K562 (cell line): ENCODE results near the gene VPS35L.

ENCODE experiments used
- FOXK1 ChIP-seq: sonication (generic); formaldehyde crosslinking; IDR thresholded peaks from 2 replicates; pipeline ENCODE4 v1.8.0; 2022; ENCODE audit warnings: missing genetic modification reagents, mild to moderate bottlenecking, borderline replicate concordance
- ZFX ChIP-seq: sonication (generic); formaldehyde crosslinking; IDR thresholded peaks from 2 replicates; pipeline ENCODE4 v1.8.0; 2022; ENCODE audit warnings: mild to moderate bottlenecking, missing genetic modification reagents, moderate library complexity
- TF ChIP-seq, protein P1 (sequence below): sonication (generic); formaldehyde crosslinking; IDR thresholded peaks from 2 replicates; pipeline ENCODE4 v1.8.1; 2023; ENCODE audit warnings: mild to moderate bottlenecking, missing genetic modification reagents
- TF ChIP-seq, protein P2 (sequence below): fragments of 450-650 bp; IDR thresholded peaks from 2 replicates; pipeline ENCODE4 v1.6.1; 2017; ENCODE audit warnings: antibody characterized with exemption, mild to moderate bottlenecking

DNA sequence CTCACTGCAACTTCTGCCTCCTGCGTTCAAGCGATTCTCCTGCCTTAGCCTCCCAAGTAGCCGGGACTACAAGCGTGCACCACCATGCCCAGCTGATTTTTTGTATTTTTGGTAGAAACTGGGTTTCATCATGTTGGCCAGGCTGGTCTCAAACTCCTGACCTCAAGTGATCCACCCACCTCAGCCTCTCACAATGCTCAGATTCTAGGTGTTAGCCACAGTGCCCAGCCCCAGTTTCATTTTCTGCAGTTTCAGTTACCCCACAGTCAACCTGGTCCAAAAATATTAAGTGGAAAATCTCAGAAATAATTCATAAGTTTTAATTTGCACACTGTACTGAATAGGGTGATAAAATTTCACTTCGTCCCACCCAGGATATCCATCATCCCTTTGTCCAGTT, 133.8 kb downstream of the VPS35L start:
- TF ChIP-seq, protein P1, sequence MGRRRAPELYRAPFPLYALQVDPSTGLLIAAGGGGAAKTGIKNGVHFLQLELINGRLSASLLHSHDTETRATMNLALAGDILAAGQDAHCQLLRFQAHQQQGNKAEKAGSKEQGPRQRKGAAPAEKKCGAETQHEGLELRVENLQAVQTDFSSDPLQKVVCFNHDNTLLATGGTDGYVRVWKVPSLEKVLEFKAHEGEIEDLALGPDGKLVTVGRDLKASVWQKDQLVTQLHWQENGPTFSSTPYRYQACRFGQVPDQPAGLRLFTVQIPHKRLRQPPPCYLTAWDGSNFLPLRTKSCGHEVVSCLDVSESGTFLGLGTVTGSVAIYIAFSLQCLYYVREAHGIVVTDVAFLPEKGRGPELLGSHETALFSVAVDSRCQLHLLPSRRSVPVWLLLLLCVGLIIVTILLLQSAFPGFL (CRISPR knock-in tag), result no peak
- TF ChIP-seq, protein P2, sequence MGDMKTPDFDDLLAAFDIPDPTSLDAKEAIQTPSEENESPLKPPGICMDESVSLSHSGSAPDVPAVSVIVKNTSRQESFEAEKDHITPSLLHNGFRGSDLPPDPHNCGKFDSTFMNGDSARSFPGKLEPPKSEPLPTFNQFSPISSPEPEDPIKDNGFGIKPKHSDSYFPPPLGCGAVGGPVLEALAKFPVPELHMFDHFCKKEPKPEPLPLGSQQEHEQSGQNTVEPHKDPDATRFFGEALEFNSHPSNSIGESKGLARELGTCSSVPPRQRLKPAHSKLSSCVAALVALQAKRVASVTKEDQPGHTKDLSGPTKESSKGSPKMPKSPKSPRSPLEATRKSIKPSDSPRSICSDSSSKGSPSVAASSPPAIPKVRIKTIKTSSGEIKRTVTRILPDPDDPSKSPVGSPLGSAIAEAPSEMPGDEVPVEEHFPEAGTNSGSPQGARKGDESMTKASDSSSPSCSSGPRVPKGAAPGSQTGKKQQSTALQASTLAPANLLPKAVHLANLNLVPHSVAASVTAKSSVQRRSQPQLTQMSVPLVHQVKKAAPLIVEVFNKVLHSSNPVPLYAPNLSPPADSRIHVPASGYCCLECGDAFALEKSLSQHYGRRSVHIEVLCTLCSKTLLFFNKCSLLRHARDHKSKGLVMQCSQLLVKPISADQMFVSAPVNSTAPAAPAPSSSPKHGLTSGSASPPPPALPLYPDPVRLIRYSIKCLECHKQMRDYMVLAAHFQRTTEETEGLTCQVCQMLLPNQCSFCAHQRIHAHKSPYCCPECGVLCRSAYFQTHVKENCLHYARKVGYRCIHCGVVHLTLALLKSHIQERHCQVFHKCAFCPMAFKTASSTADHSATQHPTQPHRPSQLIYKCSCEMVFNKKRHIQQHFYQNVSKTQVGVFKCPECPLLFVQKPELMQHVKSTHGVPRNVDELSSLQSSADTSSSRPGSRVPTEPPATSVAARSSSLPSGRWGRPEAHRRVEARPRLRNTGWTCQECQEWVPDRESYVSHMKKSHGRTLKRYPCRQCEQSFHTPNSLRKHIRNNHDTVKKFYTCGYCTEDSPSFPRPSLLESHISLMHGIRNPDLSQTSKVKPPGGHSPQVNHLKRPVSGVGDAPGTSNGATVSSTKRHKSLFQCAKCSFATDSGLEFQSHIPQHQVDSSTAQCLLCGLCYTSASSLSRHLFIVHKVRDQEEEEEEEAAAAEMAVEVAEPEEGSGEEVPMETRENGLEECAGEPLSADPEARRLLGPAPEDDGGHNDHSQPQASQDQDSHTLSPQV, result no peak
- no peak for TF ChIP-seq ZFX (CRISPR knock-in tag)
- TF ChIP-seq FOXK1 (CRISPR knock-in tag), result no peak
